PC-3 (cell line): ENCODE results near the gene POLD4.

Experiments
- CTCF ChIP-seq: fragments of 300-600 bp; sonication (generic); conservative IDR thresholded peaks from 2 replicates; pipeline ENCODE4 v1.5.1; 2017; ENCODE audit warnings: antibody characterized with exemption, low read depth, mild to moderate bottlenecking, low read length
- EZH2 ChIP-seq: fragments of 300-600 bp; sonication (generic); IDR thresholded peaks from one replicate; pipeline ENCODE4 v1.6.1; 2017; ENCODE audit warnings: antibody characterized with exemption, mild to moderate bottlenecking, low read length; ENCODE audit not compliant: unreplicated experiment

GRCh38 chr11:67387069-67387468 is 33.7 kb upstream of the POLD4 start:
- TF ChIP-seq CTCF (no peak), EZH2 (no peak)
